Measurements from ENCODE around the gene ZNF850. TPM values are rescaled to one million over a fixed set of nuclear protein-coding genes. Genes with fewer than 3 reads are reported as not detected.

ZNF850 gene
- total RNA-seq, 1 experiment from 2014 or later = 23.9 TPM

GRCh38 chr19:36679455-36679854, 93.2 kb downstream of the ZNF850 start:
- TF ChIP-seq, protein P1, sequence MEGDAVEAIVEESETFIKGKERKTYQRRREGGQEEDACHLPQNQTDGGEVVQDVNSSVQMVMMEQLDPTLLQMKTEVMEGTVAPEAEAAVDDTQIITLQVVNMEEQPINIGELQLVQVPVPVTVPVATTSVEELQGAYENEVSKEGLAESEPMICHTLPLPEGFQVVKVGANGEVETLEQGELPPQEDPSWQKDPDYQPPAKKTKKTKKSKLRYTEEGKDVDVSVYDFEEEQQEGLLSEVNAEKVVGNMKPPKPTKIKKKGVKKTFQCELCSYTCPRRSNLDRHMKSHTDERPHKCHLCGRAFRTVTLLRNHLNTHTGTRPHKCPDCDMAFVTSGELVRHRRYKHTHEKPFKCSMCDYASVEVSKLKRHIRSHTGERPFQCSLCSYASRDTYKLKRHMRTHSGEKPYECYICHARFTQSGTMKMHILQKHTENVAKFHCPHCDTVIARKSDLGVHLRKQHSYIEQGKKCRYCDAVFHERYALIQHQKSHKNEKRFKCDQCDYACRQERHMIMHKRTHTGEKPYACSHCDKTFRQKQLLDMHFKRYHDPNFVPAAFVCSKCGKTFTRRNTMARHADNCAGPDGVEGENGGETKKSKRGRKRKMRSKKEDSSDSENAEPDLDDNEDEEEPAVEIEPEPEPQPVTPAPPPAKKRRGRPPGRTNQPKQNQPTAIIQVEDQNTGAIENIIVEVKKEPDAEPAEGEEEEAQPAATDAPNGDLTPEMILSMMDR (conservative IDR thresholded peaks at IDR 0.05) = no peak
- Mint-ChIP-seq H3K27ac (no peak overlapping the region), H3K4me1 (no peaks in the 10 kb centered on the region), H3K4me3 (no peak overlapping the region), H3K9me3 (peaks cover 4 to 34% of the 10 kb centered on the region in 2 experiments; a peak in 4 of 5 replicates), H3K36me3 (ENCODE audit: insufficient read depth in 1 of 3, low read depth in 3 of 3) (peaks cover 41 to 51% (median 51%) of the 10 kb centered on the region in 3 experiments), H3K27me3 (ENCODE audit: low read depth) (no peaks in the 10 kb centered on the region)
- no peak overlapping the region for H3K4me2 ChIP-seq (ENCODE audit: insufficient read depth, insufficient read length, low read length)
- H2AFZ ChIP-seq (ENCODE audit: low read length) = no peak overlapping the region
- H3K79me1 ChIP-seq (ENCODE audit: insufficient read depth, low read depth, low read length, poor library complexity, severe bottlenecking) = no peaks in the 10 kb centered on the region
- H3K4me1 ChIP-seq (ENCODE audit: insufficient read depth, low read length) = no peaks in the 10 kb centered on the region
- no peak overlapping the region for H3K18ac ChIP-seq (ENCODE audit: insufficient read length, low read depth, low read length)
- DNase-seq = no peak
- no peak overlapping the region for H4K91ac ChIP-seq (ENCODE audit: insufficient read length, low read depth, low read length)
- no peak overlapping the region for H3K27ac ChIP-seq (ENCODE audit: insufficient read length, low read depth, low read length)
- H3K23ac ChIP-seq (ENCODE audit: insufficient read length, low read depth, low read length) = no peak overlapping the region
- no peak overlapping the region for H2BK20ac ChIP-seq (ENCODE audit: low read depth, low read length, poor library complexity, severe bottlenecking)
- no peak overlapping the region for H3K56ac ChIP-seq (ENCODE audit: insufficient read length, low read depth, low read length)
- no peak overlapping the region for H2BK12ac ChIP-seq (ENCODE audit: insufficient read length, low read depth, low read length)
- no peaks in the 10 kb centered on the region for H3K27me3 ChIP-seq (ENCODE audit: insufficient read depth, low read length)
- no peak overlapping the region for H4K5ac ChIP-seq (ENCODE audit: insufficient read length, low read depth, low read length)
- no peaks in the 10 kb centered on the region for H3K9me3 ChIP-seq (ENCODE audit: control insufficient read depth, low read depth, low read length)
- H3K79me2 ChIP-seq (ENCODE audit: insufficient read depth, low read length) = no peaks in the 10 kb centered on the region
- no peak overlapping the region for H2BK15ac ChIP-seq (ENCODE audit: low read depth, low read length)
- no peak overlapping the region for H2BK120ac ChIP-seq (ENCODE audit: low read depth, low read length, poor library complexity, severe bottlenecking)
- H4K20me1 ChIP-seq (ENCODE audit: control insufficient read depth, insufficient read depth, insufficient read length) = no peaks in the 10 kb centered on the region
- no peak overlapping the region for H2BK5ac ChIP-seq (ENCODE audit: insufficient read length, low read length)
- H3K4ac ChIP-seq (ENCODE audit: low read depth, low read length) = no peak overlapping the region
- H3K9ac ChIP-seq (ENCODE audit: extremely low read depth, insufficient read length, low read length) = no peak overlapping the region
- no peak overlapping the region for H3K14ac ChIP-seq (ENCODE audit: insufficient read depth, low read length)
- no peak overlapping the region for H3T11ph ChIP-seq (ENCODE audit: low read length)
- H3K23me2 ChIP-seq (ENCODE audit: insufficient read length, low read depth, low read length, poor library complexity, severe bottlenecking) = no peaks in the 10 kb centered on the region
- no peak overlapping the region for H2AK5ac ChIP-seq (ENCODE audit: insufficient read length, low read length)
- no peak overlapping the region for H4K8ac ChIP-seq (replicated peaks; ENCODE audit: insufficient read length, low read depth, low read length)
